ENCODE results near the gene LRR1. TPM values are rescaled to one million over a fixed set of nuclear protein-coding genes. Genes with fewer than 3 reads are reported as not detected.

LRR1 gene
- total and polyA plus RNA-seq, 2 of the 4 experiments (the other 2 are of a cell fraction), result 11.6 to 20.8 TPM

DNA sequence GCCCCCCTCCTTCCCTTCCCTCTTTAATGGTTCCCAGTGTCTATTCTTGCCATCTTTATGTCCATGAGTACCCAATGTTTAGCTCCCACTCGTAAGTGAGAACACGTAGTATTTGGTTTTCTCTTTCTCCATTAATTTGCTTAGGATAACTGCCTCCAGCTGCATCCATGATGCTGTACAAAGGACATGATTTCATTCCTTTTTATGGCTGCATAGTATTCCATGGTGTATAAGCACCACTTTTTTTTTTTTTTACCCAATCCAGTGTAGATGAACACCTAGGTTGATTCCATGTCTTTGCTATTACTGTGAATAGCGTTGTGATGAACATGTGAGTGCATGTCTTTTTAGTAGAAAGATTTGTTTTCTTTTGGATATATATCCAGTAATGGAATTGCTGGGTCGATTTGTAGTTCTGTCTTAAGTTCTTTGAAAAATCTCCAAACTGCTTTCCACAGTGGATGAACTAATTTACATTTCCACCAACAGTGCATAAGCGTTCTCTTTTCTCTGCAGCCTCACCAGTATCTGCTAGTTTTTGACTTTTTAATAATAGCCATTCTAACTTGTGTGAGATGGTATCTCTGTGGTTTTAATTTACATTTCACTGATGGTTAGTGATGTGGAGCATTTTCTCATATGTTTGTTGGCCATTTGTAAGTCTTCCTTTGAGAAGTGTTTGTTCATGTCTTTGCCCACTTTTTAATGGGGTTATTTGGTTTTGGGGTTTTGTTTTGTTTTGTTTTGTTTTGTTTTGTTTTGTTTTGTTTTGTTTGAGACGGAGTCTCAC lies 38.6 kb upstream of the LRR1 start:
- no peaks in the 10 kb centered on the region for H3K36me3 ChIP-seq (ENCODE audit: control insufficient read depth, insufficient read depth, low read length)
- no peak overlapping the region for H3K18ac ChIP-seq (ENCODE audit: low read depth, low read length)
- H3K9me3 ChIP-seq (ENCODE audit: control insufficient read depth, insufficient read depth, low read length), result no peaks in the 10 kb centered on the region
- H2AK9ac ChIP-seq (replicated peaks; ENCODE audit: low read depth, low read length, poor library complexity), result no peak overlapping the region
- H2BK20ac ChIP-seq (ENCODE audit: low read depth, low read length), result no peak overlapping the region
- no peak overlapping the region for H4K5ac ChIP-seq (ENCODE audit: low read depth, low read length)
- no peak overlapping the region for H3K27ac ChIP-seq (ENCODE audit: insufficient read depth, low read length)
- H3K23ac ChIP-seq (ENCODE audit: low read depth, low read length), result no peak overlapping the region
- no peak overlapping the region for H2BK15ac ChIP-seq (ENCODE audit: low read depth, low read length)
- no peak overlapping the region for H4K8ac ChIP-seq (ENCODE audit: low read depth in 2 of 2, low read length in 2 of 2)
- intact Hi-C loops (cut with micrococcal nuclease), result loop anchor here (10.0 kb wide), 1 partner anchor 95 kb away; no protein-coding TSS in a partner anchor
- H3K79me1 ChIP-seq (ENCODE audit: low read depth in 1 of 2, low read length in 2 of 2), result no peaks in the 10 kb centered on the region
- H4K20me1 ChIP-seq (ENCODE audit: insufficient read depth, low read length), result no peaks in the 10 kb centered on the region
- H2AK5ac ChIP-seq (ENCODE audit: low read depth, low read length), result no peak overlapping the region
- H2BK5ac ChIP-seq (ENCODE audit: low read depth, low read length, poor library complexity, severe bottlenecking), result no peak overlapping the region
- POLR2A ChIA-PET (ENCODE audit: unreplicated experiment), result no interaction called here
- in situ Hi-C loops (cut with MboI; ENCODE audit: low sequenced_read_pairs), result no loop called here
- no peak for ATAC-seq (ENCODE audit: low read depth)
- no peak for DNase-seq
- WGBS, 2 experiments (ENCODE audit: extremely low coverage in 2 of 2, insufficient read length in 1 of 2), result 80% methylated on average over 3 of the region's 6 CpGs; no CpG with 5 or more reads in 1 of the 2 experiments
- H2AFZ ChIP-seq (replicated peaks; ENCODE audit: low read length, poor library complexity), result no peak overlapping the region
- H2BK120ac ChIP-seq (ENCODE audit: low read depth, low read length), result no peak overlapping the region
- H3K4ac ChIP-seq (ENCODE audit: low read depth, low read length), result no peak overlapping the region
- H3K14ac ChIP-seq (replicated peaks; ENCODE audit: low read depth, low read length), result no peak overlapping the region
- no peaks in the 10 kb centered on the region for H3K4me1 ChIP-seq (ENCODE audit: control insufficient read depth, insufficient read depth, low read length)
- TF ChIP-seq MAZ (IDR thresholded peaks at IDR 0.05; ENCODE audit: borderline replicate concordance, low read depth, low read length) (no peak), BHLHE40 (IDR thresholded peaks at IDR 0.05; ENCODE audit: low read depth, low read length) (no peak), MXI1 (IDR thresholded peaks at IDR 0.05; ENCODE audit: borderline replicate concordance, low read depth, low read length) (no peak), RFX5 (IDR thresholded peaks at IDR 0.05; ENCODE audit: low read depth, low read length) (no peak), CHD1 (IDR thresholded peaks at IDR 0.05; ENCODE audit: low read depth, low read length) (no peak), RCOR1 (IDR thresholded peaks at IDR 0.05; ENCODE audit: insufficient replicate concordance, low read length) (no peak), RAD21 (IDR thresholded peaks at IDR 0.05; ENCODE audit: low read length) (no peak), POLR2A (IDR thresholded peaks at IDR 0.05; ENCODE audit: low read depth, low read length) (no peak)
- TF ChIP-seq, protein P1, sequence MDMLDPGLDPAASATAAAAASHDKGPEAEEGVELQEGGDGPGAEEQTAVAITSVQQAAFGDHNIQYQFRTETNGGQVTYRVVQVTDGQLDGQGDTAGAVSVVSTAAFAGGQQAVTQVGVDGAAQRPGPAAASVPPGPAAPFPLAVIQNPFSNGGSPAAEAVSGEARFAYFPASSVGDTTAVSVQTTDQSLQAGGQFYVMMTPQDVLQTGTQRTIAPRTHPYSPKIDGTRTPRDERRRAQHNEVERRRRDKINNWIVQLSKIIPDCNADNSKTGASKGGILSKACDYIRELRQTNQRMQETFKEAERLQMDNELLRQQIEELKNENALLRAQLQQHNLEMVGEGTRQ (IDR thresholded peaks at IDR 0.05; ENCODE audit: low read depth, low read length), result no peak
- TF ChIP-seq, protein P2, sequence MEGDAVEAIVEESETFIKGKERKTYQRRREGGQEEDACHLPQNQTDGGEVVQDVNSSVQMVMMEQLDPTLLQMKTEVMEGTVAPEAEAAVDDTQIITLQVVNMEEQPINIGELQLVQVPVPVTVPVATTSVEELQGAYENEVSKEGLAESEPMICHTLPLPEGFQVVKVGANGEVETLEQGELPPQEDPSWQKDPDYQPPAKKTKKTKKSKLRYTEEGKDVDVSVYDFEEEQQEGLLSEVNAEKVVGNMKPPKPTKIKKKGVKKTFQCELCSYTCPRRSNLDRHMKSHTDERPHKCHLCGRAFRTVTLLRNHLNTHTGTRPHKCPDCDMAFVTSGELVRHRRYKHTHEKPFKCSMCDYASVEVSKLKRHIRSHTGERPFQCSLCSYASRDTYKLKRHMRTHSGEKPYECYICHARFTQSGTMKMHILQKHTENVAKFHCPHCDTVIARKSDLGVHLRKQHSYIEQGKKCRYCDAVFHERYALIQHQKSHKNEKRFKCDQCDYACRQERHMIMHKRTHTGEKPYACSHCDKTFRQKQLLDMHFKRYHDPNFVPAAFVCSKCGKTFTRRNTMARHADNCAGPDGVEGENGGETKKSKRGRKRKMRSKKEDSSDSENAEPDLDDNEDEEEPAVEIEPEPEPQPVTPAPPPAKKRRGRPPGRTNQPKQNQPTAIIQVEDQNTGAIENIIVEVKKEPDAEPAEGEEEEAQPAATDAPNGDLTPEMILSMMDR (conservative IDR thresholded peaks at IDR 0.05; ENCODE audit: low read depth, low read length), result no peak
- TF ChIP-seq, protein P3, sequence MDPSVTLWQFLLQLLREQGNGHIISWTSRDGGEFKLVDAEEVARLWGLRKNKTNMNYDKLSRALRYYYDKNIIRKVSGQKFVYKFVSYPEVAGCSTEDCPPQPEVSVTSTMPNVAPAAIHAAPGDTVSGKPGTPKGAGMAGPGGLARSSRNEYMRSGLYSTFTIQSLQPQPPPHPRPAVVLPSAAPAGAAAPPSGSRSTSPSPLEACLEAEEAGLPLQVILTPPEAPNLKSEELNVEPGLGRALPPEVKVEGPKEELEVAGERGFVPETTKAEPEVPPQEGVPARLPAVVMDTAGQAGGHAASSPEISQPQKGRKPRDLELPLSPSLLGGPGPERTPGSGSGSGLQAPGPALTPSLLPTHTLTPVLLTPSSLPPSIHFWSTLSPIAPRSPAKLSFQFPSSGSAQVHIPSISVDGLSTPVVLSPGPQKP (IDR thresholded peaks at IDR 0.05; ENCODE audit: borderline replicate concordance, low read depth, low read length), result no peak
- H3K9me1 ChIP-seq (ENCODE audit: insufficient read depth, low read length), result no peaks in the 10 kb centered on the region
- no peak overlapping the region for H3K4me2 ChIP-seq (ENCODE audit: low read depth, low read length)
- no peak overlapping the region for H3K56ac ChIP-seq (ENCODE audit: extremely low read depth, insufficient read depth, low read length)
- CTCF ChIA-PET, result interaction anchor here (0.6 kb wide), 1 partner anchor 1356 kb away, joined by 4 read pairs; no protein-coding TSS in a partner anchor
- no TSS peak for BruUV-seq (replicated peaks)
- no peak overlapping the region for H3K9ac ChIP-seq (ENCODE audit: low read depth, low read length)
- dilution Hi-C loops (cut with HindIII; ENCODE audit: low sequenced_read_pairs, unreplicated experiment), result no loop called here
- H3K4me3 ChIP-seq (ENCODE audit: insufficient read depth, low read depth, low read length), result no peak overlapping the region
- H3K27me3 ChIP-seq (ENCODE audit: control insufficient read depth, insufficient read depth, low read length), result no peaks in the 10 kb centered on the region
- no peak overlapping the region for H4K91ac ChIP-seq (ENCODE audit: insufficient read depth, low read depth, low read length)
